Neural cell (in vitro differentiated cells): ENCODE results near the gene TAC3. TPM values are rescaled to one million over a fixed set of nuclear protein-coding genes. Genes with fewer than 3 reads are reported as not detected.

Experiments used
- H2AFZ ChIP-seq: fragments of 200-600, 300-800 bp; sonication (generic), shearing (Covaris generic); 2 replicates; pipeline ENCODE4 v1.6.0; 2014; ENCODE audit warnings: low read depth, mild to moderate bottlenecking, antibody characterized with exemption, low read length, moderate library complexity
- H3F3A ChIP-seq: fragments of 200-600 bp; shearing (Covaris generic); 2 replicates; pipeline ENCODE4 v1.6.1; 2016; ENCODE audit warnings: mild to moderate bottlenecking, moderate library complexity, mixed read lengths, antibody characterized with exemption, low read length; ENCODE audit not compliant: insufficient read depth, poor library complexity, severe bottlenecking
- H3K27ac ChIP-seq: fragments of 200-600, 300-800 bp; sonication (generic), shearing (Covaris generic); 2 replicates; pipeline ENCODE4 v1.5.1; 2014; ENCODE audit warnings: mild to moderate bottlenecking, low read length, moderate library complexity
- H3K27me3 ChIP-seq: fragments of 300-800, 200-600 bp; sonication (generic), shearing (Covaris generic); 2 replicates; pipeline ENCODE4 v1.6.0; 2014; ENCODE audit warnings: mild to moderate bottlenecking, low read depth, low read length, moderate library complexity; ENCODE audit not compliant: insufficient read depth
- H3K36me3 ChIP-seq: fragments of 300-800, 200-600 bp; sonication (generic), shearing (Covaris generic); 2 replicates; pipeline ENCODE4 v1.5.1; 2014; ENCODE audit warnings: mild to moderate bottlenecking, antibody characterized with exemption, low read length, moderate library complexity; ENCODE audit not compliant: insufficient read depth
- H3K4me2 ChIP-seq: fragments of 300-800, 200-600 bp; sonication (generic), shearing (Covaris generic); 2 replicates; pipeline ENCODE4 v1.6.0; 2014; ENCODE audit warnings: mild to moderate bottlenecking, low read length
- H3K4me3 ChIP-seq: fragments of 300-800, 200-600 bp; sonication (generic), shearing (Covaris generic); 2 replicates; pipeline ENCODE4 v1.5.1; 2014; ENCODE audit warnings: mild to moderate bottlenecking, low read length, moderate library complexity
- H3K79me2 ChIP-seq: fragments of 200-600 bp; shearing (Covaris generic); replicated peaks from 2 replicates; pipeline ENCODE4 v1.6.0; 2014; ENCODE audit warnings: mild to moderate bottlenecking, low read length, moderate library complexity; ENCODE audit not compliant: insufficient read depth
- H3K9ac ChIP-seq: fragments of 300-800, 200-600 bp; sonication (generic), shearing (Covaris generic); 2 replicates; pipeline ENCODE4 v1.6.1; 2016; ENCODE audit warnings: mild to moderate bottlenecking, low read length, mixed read lengths
- H3K9me2 ChIP-seq: fragments of 200-600 bp; shearing (Covaris generic); 2 replicates; pipeline ENCODE4 v1.6.1; 2016; ENCODE audit warnings: mild to moderate bottlenecking, low read length, mixed read lengths; ENCODE audit not compliant: insufficient read depth
- H3K9me3 ChIP-seq: fragments of 200-600, 300-800 bp; sonication (generic), shearing (Covaris generic); 2 replicates; pipeline ENCODE4 v1.6.1; 2016; ENCODE audit warnings: mild to moderate bottlenecking, mixed run types, low read length, moderate library complexity, mixed read lengths
- H4K20me1 ChIP-seq: fragments of 200-600 bp; shearing (Covaris generic); 2 replicates; pipeline ENCODE4 v1.6.1; 2016; ENCODE audit warnings: mild to moderate bottlenecking, mixed run types; ENCODE audit not compliant: insufficient read depth
- CTCF ChIP-seq: fragments of 450-650 bp; IDR thresholded peaks from 2 replicates; pipeline ENCODE4 v1.5.1; 2014; ENCODE audit warnings: antibody characterized with exemption, mild to moderate bottlenecking, moderate library complexity; ENCODE audit not compliant: poor library complexity, severe bottlenecking
- EP300 ChIP-seq: fragments of 450-650 bp; conservative IDR thresholded peaks from 2 replicates; pipeline ENCODE4 v1.6.1; 2014; ENCODE audit warnings: antibody characterized with exemption, mild to moderate bottlenecking, moderate library complexity; ENCODE audit not compliant: poor library complexity, severe bottlenecking
- EZH2 ChIP-seq: fragments of 200-600, 300-800 bp; shearing (Covaris generic), sonication (generic); IDR thresholded peaks from 2 replicates; pipeline ENCODE4 v1.6.1; 2014; ENCODE audit warnings: antibody characterized with exemption, low read length, borderline replicate concordance, mild to moderate bottlenecking; ENCODE audit not compliant: insufficient read depth, poor library complexity, severe bottlenecking
- MXI1 ChIP-seq: fragments of 450-650 bp; conservative IDR thresholded peaks from 2 replicates; pipeline ENCODE4 v1.6.1; 2014; ENCODE audit warnings: antibody characterized with exemption, mild to moderate bottlenecking; ENCODE audit not compliant: poor library complexity, severe bottlenecking
- POLR2AphosphoS5 ChIP-seq: IDR thresholded peaks from 2 replicates; pipeline ENCODE4 v1.6.1; 2012
- RAD21 ChIP-seq: fragments of 450-650 bp; conservative IDR thresholded peaks from 2 replicates; pipeline ENCODE4 v1.6.1; 2014; ENCODE audit warnings: antibody characterized with exemption, mild to moderate bottlenecking, moderate library complexity
- REST ChIP-seq: IDR thresholded peaks from 2 replicates; pipeline ENCODE4 v1.6.1; 2012; ENCODE audit warnings: borderline replicate concordance
- SMC3 ChIP-seq: fragments of 450-650 bp; conservative IDR thresholded peaks from 2 replicates; pipeline ENCODE4 v1.6.1; 2014; ENCODE audit warnings: antibody characterized with exemption, mild to moderate bottlenecking, moderate library complexity; ENCODE audit not compliant: poor library complexity
- TAF1 ChIP-seq: IDR thresholded peaks from 2 replicates; pipeline ENCODE4 v1.6.1; 2012; ENCODE audit warnings: low read depth
- polyA plus RNA-seq: library from polyadenylated mRNA; depleted of rRNA; stranded (reverse); fragments of >200 nt; gene quantifications from 2 replicates; pipeline ENCODE4 v1.2.3, GENCODE V29; 2014

Gene TAC3
- polyA plus RNA-seq, 1 donor from 2014 or later = 2.5 TPM

- H3F3A ChIP-seq = no peaks in the 10 kb centered on the region
- TF ChIP-seq TAF1 (no peak), MXI1 (no peak), EP300 (no peak), RAD21 (no peak), POLR2AphosphoS5 (no peak), CTCF (no peak), EZH2 (no peak), REST (no peak), SMC3 (no peak)
- no peaks in the 10 kb centered on the region for H3K36me3 ChIP-seq
- no peak overlapping the region for H2AFZ ChIP-seq
- no peaks in the 10 kb centered on the region for H3K27me3 ChIP-seq
- no peaks in the 10 kb centered on the region for H3K79me2 ChIP-seq
- no peaks in the 10 kb centered on the region for H3K9me2 ChIP-seq
- H3K27ac ChIP-seq = no peak overlapping the region
- H3K4me2 ChIP-seq = no peak overlapping the region
- H4K20me1 ChIP-seq = no peaks in the 10 kb centered on the region
- H3K9me3 ChIP-seq = no peaks in the 10 kb centered on the region
- no peak overlapping the region for H3K4me3 ChIP-seq
- H3K9ac ChIP-seq = no peak overlapping the region
Measured at GRCh38 chr12:57058454-57058853, 42.1 kb upstream of the TAC3 start.

- H3K27ac ChIP-seq = no peak overlapping the region
- no peak overlapping the region for H3K4me2 ChIP-seq
- H3K36me3 ChIP-seq = no peaks in the 10 kb centered on the region
- no peaks in the 10 kb centered on the region for H3K27me3 ChIP-seq
- H3K79me2 ChIP-seq = no peaks in the 10 kb centered on the region
- no peak for TF ChIP-seq CTCF
- TF ChIP-seq MXI1 = no peak
- no peak for TF ChIP-seq EZH2
- TF ChIP-seq SMC3 = no peak
- TF ChIP-seq TAF1 = no peak
- TF ChIP-seq RAD21 = no peak
- no peak for TF ChIP-seq REST
- TF ChIP-seq EP300 = no peak
- TF ChIP-seq POLR2AphosphoS5 = no peak
- H3K9me3 ChIP-seq = no peaks in the 10 kb centered on the region
- H3K4me3 ChIP-seq = no peak overlapping the region
- H2AFZ ChIP-seq = no peak overlapping the region
- H3K9ac ChIP-seq = no peak overlapping the region
- H3K9me2 ChIP-seq = no peaks in the 10 kb centered on the region
- no peaks in the 10 kb centered on the region for H4K20me1 ChIP-seq
- H3F3A ChIP-seq = no peaks in the 10 kb centered on the region
Measured at GRCh38 chr12:57057067-57057751, 40.9 kb upstream of the TAC3 start.
